Cardiac fibroblast (primary cell): ENCODE data around the gene RPS8.

Experiments
- DNase-seq, 2 donors: peaks; one replicate each; pipeline versions ENCODE4 v3.0.0 to v3.0.0-alpha.2; 2010; ENCODE audit warnings: low read depth in 2 of 2
- H3K4me3 ChIP-seq, 2 donors: replicated peaks in 1 of 2; 1 replicate in 1 of 2; 2 replicates in 1 of 2; pipeline ENCODE4 v1.5.1; 2011; ENCODE audit warnings: low read depth in 2 of 2, low read length in 2 of 2, mild to moderate bottlenecking in 2 of 2, moderate library complexity in 1 of 2
- CTCF ChIP-seq: IDR thresholded peaks from one replicate; pipeline ENCODE4 v1.5.1; 2011; ENCODE audit warnings: low read depth, mild to moderate bottlenecking, low read length, inconsistent platforms

RPS8 gene

GRCh38 chr1:44817307-44817706, 42.0 kb downstream of the RPS8 start:
- no peak for TF ChIP-seq CTCF
- DNase-seq, result no peak
- H3K4me3 ChIP-seq, result no peak overlapping the region

- H3K4me3 ChIP-seq, result no peak overlapping the region
- TF ChIP-seq CTCF, result no peak
- DNase-seq, result no peak
Measured at GRCh38 chr1:44817771-44818495, 42.6 kb downstream of the RPS8 start.

- DNase-seq, result no peak
- TF ChIP-seq CTCF, result no peak
- peak overlapping the region; percentile 4 to 25 for H3K4me3 ChIP-seq
Measured at GRCh38 chr1:44819196-44819607, 43.9 kb downstream of the RPS8 start.

- peak overlapping the region; percentile 46 to 51 for H3K4me3 ChIP-seq
- DNase-seq, result peak; percentile 94 to 96
- no peak for TF ChIP-seq CTCF
Measured at GRCh38 chr1:44819608-44820327, 44.4 kb downstream of the RPS8 start.

GRCh38 chr1:44820328-44821239, 45.2 kb downstream of the RPS8 start:
- H3K4me3 ChIP-seq, result peak overlapping the region; percentile 46 to 51
- DNase-seq, result no peak
- TF ChIP-seq CTCF, result no peak

GRCh38 chr1:44821240-44821715, 45.9 kb downstream of the RPS8 start:
- H3K4me3 ChIP-seq, result no peak overlapping the region
- DNase-seq, result no peak
- TF ChIP-seq CTCF, result no peak
